NT2/D1 (cell line): ENCODE measurements around the gene BBS10.

Experiments
- SUZ12 ChIP-seq: IDR thresholded peaks from 2 replicates; pipeline ENCODE4 v1.6.1; 2011; ENCODE audit not compliant: insufficient read length, insufficient read depth; ENCODE audit errors: extremely low read depth
- YY1 ChIP-seq: IDR thresholded peaks from 2 replicates; pipeline ENCODE4 v1.6.1; 2011; ENCODE audit not compliant: insufficient read length, insufficient read depth
- ZNF274 ChIP-seq: IDR thresholded peaks from 2 replicates; pipeline ENCODE4 v1.6.1; 2011; ENCODE audit warnings: mild to moderate bottlenecking, low read depth, low read length

DNA sequence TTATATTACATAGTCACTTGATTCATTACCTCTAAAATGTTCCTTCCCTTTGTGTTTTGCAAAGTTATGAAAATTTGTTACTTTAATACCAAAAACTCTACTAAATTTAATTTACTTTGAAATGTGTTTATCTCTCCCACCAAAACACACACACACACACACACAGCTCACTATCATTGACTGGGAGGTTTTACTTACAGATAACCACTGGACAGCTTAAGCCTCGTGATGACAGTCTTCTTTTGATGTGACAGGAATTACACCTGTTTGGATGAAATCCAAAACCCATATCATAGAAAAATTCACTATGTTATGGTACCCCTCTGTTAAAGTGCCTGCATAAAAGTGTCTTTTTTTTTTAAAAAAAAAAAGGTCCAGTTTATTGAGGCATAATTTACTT, 15.6 kb downstream of the BBS10 start:
- TF ChIP-seq ZNF274 (no peak), YY1 (no peak), SUZ12 (no peak)
